ENCODE measurements around the gene LIPC.

GRCh38 chr15:58487724-58488120 is 55.9 kb downstream of the LIPC start:
- TF ChIP-seq, protein P1, sequence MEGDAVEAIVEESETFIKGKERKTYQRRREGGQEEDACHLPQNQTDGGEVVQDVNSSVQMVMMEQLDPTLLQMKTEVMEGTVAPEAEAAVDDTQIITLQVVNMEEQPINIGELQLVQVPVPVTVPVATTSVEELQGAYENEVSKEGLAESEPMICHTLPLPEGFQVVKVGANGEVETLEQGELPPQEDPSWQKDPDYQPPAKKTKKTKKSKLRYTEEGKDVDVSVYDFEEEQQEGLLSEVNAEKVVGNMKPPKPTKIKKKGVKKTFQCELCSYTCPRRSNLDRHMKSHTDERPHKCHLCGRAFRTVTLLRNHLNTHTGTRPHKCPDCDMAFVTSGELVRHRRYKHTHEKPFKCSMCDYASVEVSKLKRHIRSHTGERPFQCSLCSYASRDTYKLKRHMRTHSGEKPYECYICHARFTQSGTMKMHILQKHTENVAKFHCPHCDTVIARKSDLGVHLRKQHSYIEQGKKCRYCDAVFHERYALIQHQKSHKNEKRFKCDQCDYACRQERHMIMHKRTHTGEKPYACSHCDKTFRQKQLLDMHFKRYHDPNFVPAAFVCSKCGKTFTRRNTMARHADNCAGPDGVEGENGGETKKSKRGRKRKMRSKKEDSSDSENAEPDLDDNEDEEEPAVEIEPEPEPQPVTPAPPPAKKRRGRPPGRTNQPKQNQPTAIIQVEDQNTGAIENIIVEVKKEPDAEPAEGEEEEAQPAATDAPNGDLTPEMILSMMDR (conservative IDR thresholded peaks at IDR 0.05; ENCODE audit: low read depth in 2 of 2), result no peak
- TF ChIP-seq STAT1 (IDR thresholded peaks at IDR 0.05; ENCODE audit: unreplicated experiment) (no peak), EZH2phosphoT487 (IDR thresholded peaks at IDR 0.05; ENCODE audit: unreplicated experiment) (no peak), REST (IDR thresholded peaks at IDR 0.05; ENCODE audit: unreplicated experiment) (no peak), POLR2AphosphoS5 (IDR thresholded peaks at IDR 0.05; ENCODE audit: low read depth) (no peak), EZH2 (IDR thresholded peaks at IDR 0.05; ENCODE audit: low read depth, unreplicated experiment) (no peak), JUNB (IDR thresholded peaks at IDR 0.05; ENCODE audit: unreplicated experiment) (no peak), CREB1 (CRISPR knock-in tag; IDR thresholded peaks at IDR 0.05; ENCODE audit: low read depth) (no peak), ZNF114 (CRISPR knock-in tag; IDR thresholded peaks at IDR 0.05) (no peak), ZNF331 (CRISPR knock-in tag; IDR thresholded peaks at IDR 0.05; ENCODE audit: low read depth) (no peak)
- TF ChIP-seq, protein P2, sequence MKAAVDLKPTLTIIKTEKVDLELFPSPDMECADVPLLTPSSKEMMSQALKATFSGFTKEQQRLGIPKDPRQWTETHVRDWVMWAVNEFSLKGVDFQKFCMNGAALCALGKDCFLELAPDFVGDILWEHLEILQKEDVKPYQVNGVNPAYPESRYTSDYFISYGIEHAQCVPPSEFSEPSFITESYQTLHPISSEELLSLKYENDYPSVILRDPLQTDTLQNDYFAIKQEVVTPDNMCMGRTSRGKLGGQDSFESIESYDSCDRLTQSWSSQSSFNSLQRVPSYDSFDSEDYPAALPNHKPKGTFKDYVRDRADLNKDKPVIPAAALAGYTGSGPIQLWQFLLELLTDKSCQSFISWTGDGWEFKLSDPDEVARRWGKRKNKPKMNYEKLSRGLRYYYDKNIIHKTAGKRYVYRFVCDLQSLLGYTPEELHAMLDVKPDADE (IDR thresholded peaks at IDR 0.05), result no peak
- TF ChIP-seq, protein P3, sequence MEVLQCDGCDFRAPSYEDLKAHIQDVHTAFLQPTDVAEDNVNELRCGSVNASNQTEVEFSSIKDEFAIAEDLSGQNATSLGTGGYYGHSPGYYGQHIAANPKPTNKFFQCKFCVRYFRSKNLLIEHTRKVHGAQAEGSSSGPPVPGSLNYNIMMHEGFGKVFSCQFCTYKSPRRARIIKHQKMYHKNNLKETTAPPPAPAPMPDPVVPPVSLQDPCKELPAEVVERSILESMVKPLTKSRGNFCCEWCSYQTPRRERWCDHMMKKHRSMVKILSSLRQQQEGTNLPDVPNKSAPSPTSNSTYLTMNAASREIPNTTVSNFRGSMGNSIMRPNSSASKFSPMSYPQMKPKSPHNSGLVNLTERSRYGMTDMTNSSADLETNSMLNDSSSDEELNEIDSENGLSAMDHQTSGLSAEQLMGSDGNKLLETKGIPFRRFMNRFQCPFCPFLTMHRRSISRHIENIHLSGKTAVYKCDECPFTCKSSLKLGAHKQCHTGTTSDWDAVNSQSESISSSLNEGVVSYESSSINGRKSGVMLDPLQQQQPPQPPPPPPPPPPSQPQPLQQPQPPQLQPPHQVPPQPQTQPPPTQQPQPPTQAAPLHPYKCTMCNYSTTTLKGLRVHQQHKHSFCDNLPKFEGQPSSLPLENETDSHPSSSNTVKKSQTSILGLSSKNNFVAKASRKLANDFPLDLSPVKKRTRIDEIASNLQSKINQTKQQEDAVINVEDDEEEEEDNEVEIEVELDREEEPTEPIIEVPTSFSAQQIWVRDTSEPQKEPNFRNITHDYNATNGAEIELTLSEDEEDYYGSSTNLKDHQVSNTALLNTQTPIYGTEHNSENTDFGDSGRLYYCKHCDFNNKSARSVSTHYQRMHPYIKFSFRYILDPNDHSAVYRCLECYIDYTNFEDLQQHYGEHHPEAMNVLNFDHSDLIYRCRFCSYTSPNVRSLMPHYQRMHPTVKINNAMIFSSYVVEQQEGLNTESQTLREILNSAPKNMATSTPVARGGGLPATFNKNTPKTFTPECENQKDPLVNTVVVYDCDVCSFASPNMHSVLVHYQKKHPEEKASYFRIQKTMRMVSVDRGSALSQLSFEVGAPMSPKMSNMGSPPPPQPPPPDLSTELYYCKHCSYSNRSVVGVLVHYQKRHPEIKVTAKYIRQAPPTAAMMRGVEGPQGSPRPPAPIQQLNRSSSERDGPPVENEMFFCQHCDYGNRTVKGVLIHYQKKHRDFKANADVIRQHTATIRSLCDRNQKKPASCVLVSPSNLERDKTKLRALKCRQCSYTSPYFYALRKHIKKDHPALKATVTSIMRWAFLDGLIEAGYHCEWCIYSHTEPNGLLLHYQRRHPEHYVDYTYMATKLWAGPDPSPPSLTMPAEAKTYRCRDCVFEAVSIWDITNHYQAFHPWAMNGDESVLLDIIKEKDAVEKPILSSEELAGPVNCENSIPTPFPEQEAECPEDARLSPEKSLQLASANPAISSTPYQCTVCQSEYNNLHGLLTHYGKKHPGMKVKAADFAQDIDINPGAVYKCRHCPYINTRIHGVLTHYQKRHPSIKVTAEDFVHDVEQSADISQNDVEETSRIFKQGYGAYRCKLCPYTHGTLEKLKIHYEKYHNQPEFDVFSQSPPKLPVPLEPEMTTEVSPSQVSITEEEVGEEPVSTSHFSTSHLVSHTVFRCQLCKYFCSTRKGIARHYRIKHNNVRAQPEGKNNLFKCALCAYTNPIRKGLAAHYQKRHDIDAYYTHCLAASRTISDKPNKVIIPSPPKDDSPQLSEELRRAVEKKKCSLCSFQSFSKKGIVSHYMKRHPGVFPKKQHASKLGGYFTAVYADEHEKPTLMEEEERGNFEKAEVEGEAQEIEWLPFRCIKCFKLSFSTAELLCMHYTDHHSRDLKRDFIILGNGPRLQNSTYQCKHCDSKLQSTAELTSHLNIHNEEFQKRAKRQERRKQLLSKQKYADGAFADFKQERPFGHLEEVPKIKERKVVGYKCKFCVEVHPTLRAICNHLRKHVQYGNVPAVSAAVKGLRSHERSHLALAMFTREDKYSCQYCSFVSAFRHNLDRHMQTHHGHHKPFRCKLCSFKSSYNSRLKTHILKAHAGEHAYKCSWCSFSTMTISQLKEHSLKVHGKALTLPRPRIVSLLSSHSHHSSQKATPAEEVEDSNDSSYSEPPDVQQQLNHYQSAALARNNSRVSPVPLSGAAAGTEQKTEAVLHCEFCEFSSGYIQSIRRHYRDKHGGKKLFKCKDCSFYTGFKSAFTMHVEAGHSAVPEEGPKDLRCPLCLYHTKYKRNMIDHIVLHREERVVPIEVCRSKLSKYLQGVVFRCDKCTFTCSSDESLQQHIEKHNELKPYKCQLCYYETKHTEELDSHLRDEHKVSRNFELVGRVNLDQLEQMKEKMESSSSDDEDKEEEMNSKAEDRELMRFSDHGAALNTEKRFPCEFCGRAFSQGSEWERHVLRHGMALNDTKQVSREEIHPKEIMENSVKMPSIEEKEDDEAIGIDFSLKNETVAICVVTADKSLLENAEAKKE (CRISPR knock-in tag; IDR thresholded peaks at IDR 0.05), result no peak
